ENCODE data around the gene FAM219B.

- TF ChIP-seq CTCF (IDR thresholded peaks at IDR 0.05): peak in 1 of 7 experiments; percentile 5
- TF ChIP-seq POLR2A (IDR thresholded peaks at IDR 0.05): peak in 1 of 4 donors; percentile 76
- TF ChIP-seq EP300 (IDR thresholded peaks at IDR 0.05): no peak
- peak; percentile 90 to 95 (median 93) for TF ChIP-seq POLR2AphosphoS5 (IDR thresholded peaks at IDR 0.05)
These were observed 31.1 kb upstream of the FAM219B start, which contains the start of gene COX5A for GRCh38 chr15:74937590-74938371.

Measured in stomach (tissue), 4 donors.